ENCODE results near the gene COL4A3.

DNA sequence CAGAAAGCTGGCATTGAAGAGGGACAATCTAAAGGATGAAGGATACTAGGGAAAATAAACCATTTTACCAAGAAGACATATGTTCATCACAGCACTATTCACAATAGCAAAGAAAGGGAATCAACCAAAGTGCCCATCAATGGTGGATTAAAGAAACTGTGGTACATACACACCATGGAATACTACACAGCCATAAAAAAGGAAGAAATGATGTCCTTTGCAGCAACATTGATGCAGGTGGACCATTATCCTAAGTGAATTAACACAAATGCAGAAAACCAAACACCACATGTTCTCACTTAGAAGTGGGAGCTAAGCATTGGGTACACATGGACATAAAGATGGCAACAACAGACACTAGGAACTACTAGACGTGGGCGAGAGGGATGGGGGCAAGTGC, 153.4 kb downstream of the COL4A3 start:
- TF ChIP-seq, protein P1, sequence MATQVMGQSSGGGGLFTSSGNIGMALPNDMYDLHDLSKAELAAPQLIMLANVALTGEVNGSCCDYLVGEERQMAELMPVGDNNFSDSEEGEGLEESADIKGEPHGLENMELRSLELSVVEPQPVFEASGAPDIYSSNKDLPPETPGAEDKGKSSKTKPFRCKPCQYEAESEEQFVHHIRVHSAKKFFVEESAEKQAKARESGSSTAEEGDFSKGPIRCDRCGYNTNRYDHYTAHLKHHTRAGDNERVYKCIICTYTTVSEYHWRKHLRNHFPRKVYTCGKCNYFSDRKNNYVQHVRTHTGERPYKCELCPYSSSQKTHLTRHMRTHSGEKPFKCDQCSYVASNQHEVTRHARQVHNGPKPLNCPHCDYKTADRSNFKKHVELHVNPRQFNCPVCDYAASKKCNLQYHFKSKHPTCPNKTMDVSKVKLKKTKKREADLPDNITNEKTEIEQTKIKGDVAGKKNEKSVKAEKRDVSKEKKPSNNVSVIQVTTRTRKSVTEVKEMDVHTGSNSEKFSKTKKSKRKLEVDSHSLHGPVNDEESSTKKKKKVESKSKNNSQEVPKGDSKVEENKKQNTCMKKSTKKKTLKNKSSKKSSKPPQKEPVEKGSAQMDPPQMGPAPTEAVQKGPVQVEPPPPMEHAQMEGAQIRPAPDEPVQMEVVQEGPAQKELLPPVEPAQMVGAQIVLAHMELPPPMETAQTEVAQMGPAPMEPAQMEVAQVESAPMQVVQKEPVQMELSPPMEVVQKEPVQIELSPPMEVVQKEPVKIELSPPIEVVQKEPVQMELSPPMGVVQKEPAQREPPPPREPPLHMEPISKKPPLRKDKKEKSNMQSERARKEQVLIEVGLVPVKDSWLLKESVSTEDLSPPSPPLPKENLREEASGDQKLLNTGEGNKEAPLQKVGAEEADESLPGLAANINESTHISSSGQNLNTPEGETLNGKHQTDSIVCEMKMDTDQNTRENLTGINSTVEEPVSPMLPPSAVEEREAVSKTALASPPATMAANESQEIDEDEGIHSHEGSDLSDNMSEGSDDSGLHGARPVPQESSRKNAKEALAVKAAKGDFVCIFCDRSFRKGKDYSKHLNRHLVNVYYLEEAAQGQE (IDR thresholded peaks at IDR 0.05; ENCODE audit: insufficient read depth in 1 of 2, low read depth in 2 of 2, low read length in 2 of 2), result no peak
- TF ChIP-seq SIN3A (IDR thresholded peaks at IDR 0.05; ENCODE audit: borderline replicate concordance, insufficient read depth, low read length) (no peak), TAF1 (IDR thresholded peaks at IDR 0.05; ENCODE audit: borderline replicate concordance, insufficient read depth, low read length) (no peak)

All from PFSK-1 (cell line).